Measurements from ENCODE around the gene C12orf76. TPM values are rescaled to one million over a fixed set of nuclear protein-coding genes. Genes with fewer than 3 reads are reported as not detected.

Gene C12orf76
- polyA plus RNA-seq, 1 donor from 2014 or later, result 227 TPM

- no peaks in the 10 kb centered on the region for H3F3A ChIP-seq (ENCODE audit: insufficient read depth, low read length, poor library complexity, severe bottlenecking)
- H3K9me3 ChIP-seq (ENCODE audit: low read length), result no peaks in the 10 kb centered on the region
- peak overlapping the region; percentile 92 for H3K4me2 ChIP-seq (ENCODE audit: low read length)
- H3K27me3 ChIP-seq (ENCODE audit: insufficient read depth, low read depth, low read length), result no peaks in the 10 kb centered on the region
- peak overlapping the region; percentile 99 for H3K4me3 ChIP-seq (ENCODE audit: low read length)
- H2AFZ ChIP-seq (ENCODE audit: low read depth, low read length), result no peak overlapping the region
- no peaks in the 10 kb centered on the region for H4K20me1 ChIP-seq (ENCODE audit: insufficient read depth)
- no peaks in the 10 kb centered on the region for H3K9me2 ChIP-seq (ENCODE audit: insufficient read depth, low read length)
- H3K36me3 ChIP-seq (ENCODE audit: insufficient read depth, low read length), result no peaks in the 10 kb centered on the region
- peaks cover 29% of the 10 kb centered on the region for H3K79me2 ChIP-seq (replicated peaks; ENCODE audit: insufficient read depth, low read length)
- TF ChIP-seq CTCF (IDR thresholded peaks at IDR 0.05; ENCODE audit: poor library complexity, severe bottlenecking) (no peak), RAD21 (conservative IDR thresholded peaks at IDR 0.05) (no peak), POLR2AphosphoS5 (IDR thresholded peaks at IDR 0.05) (no peak), REST (IDR thresholded peaks at IDR 0.05; ENCODE audit: borderline replicate concordance) (no peak), SMC3 (conservative IDR thresholded peaks at IDR 0.05; ENCODE audit: poor library complexity) (no peak), MXI1 (conservative IDR thresholded peaks at IDR 0.05; ENCODE audit: poor library complexity, severe bottlenecking) (no peak), EZH2 (IDR thresholded peaks at IDR 0.05; ENCODE audit: borderline replicate concordance, insufficient read depth, low read length, poor library complexity, severe bottlenecking) (no peak), TAF1 (IDR thresholded peaks at IDR 0.05; ENCODE audit: low read depth) (no peak), EP300 (conservative IDR thresholded peaks at IDR 0.05; ENCODE audit: poor library complexity, severe bottlenecking) (no peak)
- no peak overlapping the region for H3K27ac ChIP-seq (ENCODE audit: low read length)
- H3K9ac ChIP-seq (ENCODE audit: low read length), result peak overlapping the region; percentile 91
Observed at GRCh38 chr12:109994401-109995175, 53.7 kb downstream of the C12orf76 start.

GRCh38 chr12:109993091-109993490, 55.2 kb downstream of the C12orf76 start:
- Histone ChIP-seq H3K27ac (ENCODE audit: low read length) (no peak overlapping the region), H3K9me2 (ENCODE audit: insufficient read depth, low read length) (no peaks in the 10 kb centered on the region), H3K36me3 (ENCODE audit: insufficient read depth, low read length) (no peaks in the 10 kb centered on the region), H3K4me3 (ENCODE audit: low read length) (no peak overlapping the region), H3K79me2 (replicated peaks; ENCODE audit: insufficient read depth, low read length) (peaks cover 29% of the 10 kb centered on the region), H3K9ac (ENCODE audit: low read length) (no peak overlapping the region), H3K27me3 (ENCODE audit: insufficient read depth, low read depth, low read length) (no peaks in the 10 kb centered on the region), H2AFZ (ENCODE audit: low read depth, low read length) (no peak overlapping the region), H3F3A (ENCODE audit: insufficient read depth, low read length, poor library complexity, severe bottlenecking) (no peaks in the 10 kb centered on the region), H4K20me1 (ENCODE audit: insufficient read depth) (no peaks in the 10 kb centered on the region), H3K4me2 (ENCODE audit: low read length) (no peak overlapping the region), H3K9me3 (ENCODE audit: low read length) (no peaks in the 10 kb centered on the region)
- TF ChIP-seq SMC3 (conservative IDR thresholded peaks at IDR 0.05; ENCODE audit: poor library complexity), result no peak
- TF ChIP-seq CTCF (IDR thresholded peaks at IDR 0.05; ENCODE audit: poor library complexity, severe bottlenecking), result no peak
- TF ChIP-seq POLR2AphosphoS5 (IDR thresholded peaks at IDR 0.05), result no peak
- TF ChIP-seq RAD21 (conservative IDR thresholded peaks at IDR 0.05), result no peak
- no peak for TF ChIP-seq MXI1 (conservative IDR thresholded peaks at IDR 0.05; ENCODE audit: poor library complexity, severe bottlenecking)
- no peak for TF ChIP-seq TAF1 (IDR thresholded peaks at IDR 0.05; ENCODE audit: low read depth)
- TF ChIP-seq EZH2 (IDR thresholded peaks at IDR 0.05; ENCODE audit: borderline replicate concordance, insufficient read depth, low read length, poor library complexity, severe bottlenecking), result no peak
- TF ChIP-seq EP300 (conservative IDR thresholded peaks at IDR 0.05; ENCODE audit: poor library complexity, severe bottlenecking), result no peak

All from neural cell (in vitro differentiated cells).